ENCODE data around the gene STAC3.
A peak's percentile ranks its signal among the peaks of the same experiment; 100 is the strongest.

The STAC3 gene

GRCh38 chr12:57222286-57223190, 28.4 kb downstream of the STAC3 start:
- DNase-seq: no peak

DNA sequence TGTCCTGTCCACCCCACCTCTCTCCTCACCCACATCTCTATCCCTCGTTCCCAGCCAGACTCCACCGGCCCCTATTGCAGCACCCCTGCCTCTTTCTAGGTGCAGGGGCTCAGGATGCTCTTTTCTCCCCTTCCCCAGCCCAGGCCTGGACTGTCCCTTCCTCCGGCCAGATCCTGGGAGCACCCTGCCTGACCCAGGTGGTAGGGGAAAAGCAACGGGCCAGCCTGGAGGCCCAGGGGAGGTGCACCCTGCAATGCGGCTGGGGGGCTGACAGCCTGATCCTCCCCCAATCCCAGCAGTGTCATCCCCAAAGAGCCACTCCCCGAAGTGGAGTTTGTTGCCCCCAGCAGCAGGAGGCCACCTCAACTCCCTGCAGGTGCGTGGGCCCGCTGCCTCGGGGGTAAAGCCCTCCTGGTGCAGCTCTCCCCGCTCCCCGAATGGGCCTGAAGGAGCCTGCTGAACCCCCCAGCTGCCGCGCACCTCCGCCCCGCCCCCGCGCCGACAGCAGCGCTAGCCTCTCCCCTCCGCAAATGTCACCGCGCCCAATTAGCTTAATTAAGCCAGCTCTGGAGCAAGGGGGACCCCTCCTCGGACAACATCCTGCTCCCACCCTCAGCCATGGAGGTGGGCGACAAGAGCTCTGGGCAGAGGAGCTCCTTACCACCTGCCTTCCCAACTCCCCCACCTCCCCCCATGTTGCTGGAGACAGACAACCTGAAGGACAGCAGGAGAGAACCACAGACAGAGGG, 29.6 kb downstream of the STAC3 start:
- no peak for DNase-seq

DNA sequence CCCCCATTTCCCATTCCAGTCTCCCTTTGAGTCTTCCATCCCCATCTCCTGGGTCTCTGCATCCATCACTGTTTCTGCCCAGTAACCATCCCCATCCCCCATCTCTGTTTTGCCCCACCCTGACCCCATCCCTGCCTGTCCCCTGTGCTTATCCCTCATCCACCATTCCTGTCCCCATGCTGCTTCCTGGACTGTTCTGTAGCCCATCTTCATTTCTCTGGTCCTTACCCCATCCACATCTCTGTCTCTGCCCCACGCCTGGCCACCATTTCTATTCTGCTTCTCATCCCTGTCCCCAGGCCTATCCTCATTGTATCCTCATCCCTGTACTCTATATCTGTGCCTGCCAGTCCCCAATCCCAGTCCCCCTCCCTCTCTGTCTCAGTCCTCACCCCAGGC, 30.2 kb downstream of the STAC3 start:
- no peak for DNase-seq

DNA sequence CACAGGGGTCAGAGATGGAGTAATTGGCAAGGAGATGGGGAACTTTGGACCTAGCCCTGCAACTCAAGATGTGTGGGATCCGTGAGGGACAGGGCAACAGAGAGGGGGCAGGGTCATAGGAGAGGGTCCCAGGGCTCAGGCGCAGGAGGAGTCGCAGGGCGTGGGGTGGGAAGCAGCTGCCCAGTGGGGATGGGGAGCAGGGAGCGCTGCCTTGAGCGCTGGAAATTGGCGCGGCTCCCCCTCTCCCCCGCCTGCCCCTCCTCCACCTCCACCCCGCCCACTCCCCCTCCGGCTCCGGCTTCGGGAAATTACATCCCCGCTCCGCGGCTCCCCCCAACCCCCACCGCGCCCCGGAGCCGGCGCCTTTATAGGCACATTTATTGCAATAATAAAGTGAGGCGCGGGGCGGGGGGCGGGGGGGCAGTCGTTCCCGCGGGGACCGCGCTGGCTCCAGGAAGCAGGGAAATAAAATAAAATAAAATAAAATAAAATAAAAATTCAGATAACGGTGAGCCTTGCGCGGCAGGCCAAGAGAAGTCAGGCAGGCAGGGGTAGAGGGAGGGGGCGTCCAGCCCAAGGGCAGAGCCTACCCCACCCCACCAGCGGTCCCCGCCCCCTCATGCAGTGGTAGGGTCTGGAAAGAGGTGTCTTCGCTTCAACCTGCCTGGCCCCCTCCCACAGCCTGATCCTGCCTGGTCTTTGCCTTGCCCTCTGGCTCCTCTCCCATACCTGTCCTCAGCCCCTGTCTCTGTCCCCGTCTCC, 30.8 kb downstream of the STAC3 start:
- no peak for DNase-seq

- DNase-seq: no peak
Measured at GRCh38 chr12:57219205-57219992, 31.6 kb downstream of the STAC3 start.

DNA sequence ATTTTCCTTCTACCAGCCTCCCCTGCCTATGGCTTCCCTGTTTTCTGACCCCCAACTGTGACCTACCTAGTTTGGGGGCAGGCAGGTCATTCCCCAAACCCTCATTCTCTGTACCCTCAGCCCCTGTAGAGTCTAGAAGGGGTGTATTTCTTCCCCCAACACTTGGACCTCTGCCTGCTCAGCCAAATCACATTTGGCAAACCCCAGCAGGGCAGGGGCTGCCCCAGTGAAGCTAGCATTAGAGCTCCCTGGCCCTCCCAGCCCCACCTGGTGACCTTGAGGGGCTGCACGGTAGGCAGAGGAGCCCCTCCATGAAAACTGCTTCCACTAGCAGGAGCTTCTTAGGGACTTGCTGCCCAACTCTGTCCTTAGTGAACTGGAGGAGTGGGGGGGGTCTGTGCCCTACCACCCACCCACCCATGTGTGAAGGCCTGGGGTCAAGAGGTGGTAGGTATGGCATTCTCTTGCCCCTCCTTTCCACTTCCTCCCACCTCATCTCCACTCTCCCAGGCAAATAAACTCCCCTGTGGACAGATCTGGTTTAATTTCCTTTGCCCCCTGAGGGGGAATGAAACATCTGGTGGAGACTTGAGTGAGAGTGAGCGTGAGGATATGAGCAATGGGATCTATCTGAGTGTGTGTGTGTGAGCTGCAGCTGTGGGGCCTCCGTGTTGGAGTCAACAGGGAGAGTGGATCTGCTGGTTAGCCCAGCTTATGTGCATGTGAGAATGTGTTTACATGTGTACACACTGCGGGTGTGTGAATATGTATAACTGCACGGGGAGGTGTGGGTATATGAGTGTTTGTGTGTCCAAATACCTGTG, 32.7 kb downstream of the STAC3 start:
- DNase-seq: no peak

GRCh38 chr12:57216921-57217879, 33.8 kb downstream of the STAC3 start:
- no peak for DNase-seq

- no peak for DNase-seq
Measured at GRCh38 chr12:57216014-57216911, 34.7 kb downstream of the STAC3 start, which contains the start of gene NXPH4. Gene NXPH4, plus strand, starts transcription at chr12:57216794. Its CDS starts 176 bp downstream, at chr12:57216970.

DNA sequence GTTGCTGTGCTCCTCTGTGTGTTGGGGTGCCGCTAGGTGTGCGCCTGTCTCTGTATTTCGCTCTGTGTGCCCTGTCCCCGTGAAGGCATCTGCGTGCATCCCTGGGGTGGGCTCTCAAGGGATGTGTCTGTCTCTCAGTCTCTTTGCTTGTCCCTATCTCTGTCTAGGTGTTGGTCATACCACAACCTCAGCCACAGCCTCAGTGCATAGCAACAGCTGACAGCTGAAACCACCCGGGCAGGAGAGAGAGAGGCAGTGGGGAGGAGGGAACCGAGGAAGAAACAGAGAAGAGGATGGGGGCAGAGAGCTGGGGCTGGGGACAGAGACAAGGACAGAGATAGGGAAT, 35.3 kb downstream of the STAC3 start:
- DNase-seq: no peak

DNA sequence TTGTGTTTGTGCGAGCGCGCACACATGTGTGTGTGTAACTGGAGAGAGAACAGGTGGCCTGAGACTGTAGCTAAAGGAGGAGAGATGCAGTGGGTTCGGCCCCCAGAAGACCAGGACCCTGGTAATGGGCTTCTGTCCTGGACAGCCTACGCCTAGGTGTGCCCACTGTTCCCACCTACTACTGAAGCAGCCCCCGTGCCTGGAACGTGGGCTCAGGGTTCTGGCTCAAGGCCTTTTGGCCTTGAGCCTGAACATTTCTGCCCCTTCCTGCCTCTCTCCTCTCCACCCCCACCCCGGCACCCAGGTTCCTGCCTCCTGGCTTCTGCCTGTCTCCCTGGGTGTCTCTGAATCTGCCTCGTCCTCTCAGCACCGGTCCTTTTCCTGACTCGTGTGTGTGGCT, 35.9 kb downstream of the STAC3 start:
- no peak for DNase-seq

GRCh38 chr12:57214398-57214781, 36.6 kb downstream of the STAC3 start:
- no peak for DNase-seq

DNA sequence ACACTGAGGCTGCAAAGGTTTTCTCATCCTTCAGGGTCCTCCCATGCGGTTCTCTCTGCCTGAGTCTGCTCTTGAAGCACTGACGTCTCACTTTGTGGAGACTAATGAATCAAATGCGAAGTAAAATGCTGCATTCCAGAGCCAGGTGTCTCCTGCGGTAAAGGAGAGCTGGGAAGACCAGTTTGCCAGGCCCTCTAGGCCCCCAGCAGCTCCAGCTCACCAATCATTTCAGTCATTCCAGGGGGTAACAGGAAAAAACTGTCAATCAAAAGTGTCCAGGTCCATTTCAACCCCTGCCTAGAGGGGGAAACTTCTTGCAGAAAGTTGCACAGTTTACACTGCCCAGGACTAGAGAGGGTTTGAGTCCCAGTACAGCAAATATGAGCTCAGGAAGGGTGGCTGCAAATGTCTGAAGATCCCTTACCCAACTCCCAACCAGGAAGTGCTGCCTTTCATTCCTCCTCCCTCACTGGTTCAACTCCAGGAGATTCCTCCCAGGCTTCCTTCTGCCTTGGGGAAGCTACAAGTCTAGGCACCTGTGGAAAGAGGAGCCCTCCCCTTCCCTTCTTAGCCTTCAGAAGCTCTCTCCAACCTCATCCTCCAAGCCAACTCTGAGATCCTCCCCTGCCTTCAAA, 37.1 kb downstream of the STAC3 start:
- DNase-seq: peak; percentile 14

GRCh38 chr12:57213058-57213715, 37.8 kb downstream of the STAC3 start:
- peak; percentile 85 for DNase-seq

- DNase-seq: no peak
Measured at GRCh38 chr12:57212701-57213057, 38.3 kb downstream of the STAC3 start.

DNA sequence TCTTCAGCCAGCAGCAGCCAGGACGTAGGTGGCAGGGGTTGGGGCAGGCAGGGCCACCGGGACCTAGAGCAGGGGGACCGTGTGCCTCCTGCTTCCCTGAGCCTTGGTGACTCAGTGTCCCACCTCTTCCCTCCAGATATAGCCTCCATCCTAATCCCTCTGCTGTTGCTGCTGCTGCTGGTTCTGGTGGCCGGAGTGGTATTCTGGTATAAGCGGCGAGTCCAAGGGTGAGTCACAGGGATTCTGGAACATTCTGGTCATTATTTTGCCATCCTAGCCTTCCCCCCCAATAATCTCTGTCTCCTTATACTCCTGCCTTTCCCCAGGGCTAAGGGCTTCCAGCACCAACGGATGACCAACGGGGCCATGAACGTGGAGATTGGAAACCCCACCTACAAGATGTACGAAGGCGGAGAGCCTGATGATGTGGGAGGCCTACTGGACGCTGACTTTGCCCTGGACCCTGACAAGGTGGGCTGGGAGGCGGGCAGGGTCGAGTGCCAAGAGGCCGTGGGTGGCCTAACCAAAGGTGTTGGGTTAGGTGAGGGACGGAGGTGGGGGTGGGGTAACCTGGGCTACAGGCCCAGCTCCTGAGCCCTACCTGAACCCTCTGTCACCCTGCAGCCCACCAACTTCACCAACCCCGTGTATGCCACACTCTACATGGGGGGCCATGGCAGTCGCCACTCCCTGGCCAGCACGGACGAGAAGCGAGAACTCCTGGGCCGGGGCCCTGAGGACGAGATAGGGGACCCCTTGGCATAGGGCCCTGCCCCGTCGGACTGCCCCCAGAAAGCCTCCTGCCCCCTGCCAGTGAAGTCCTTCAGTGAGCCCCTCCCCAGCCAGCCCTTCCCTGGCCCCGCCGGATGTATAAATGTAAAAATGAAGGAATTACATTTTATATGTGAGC, 38.9 kb downstream of the STAC3 start:
- no peak for DNase-seq

- DNase-seq: no peak
Measured at GRCh38 chr12:57210926-57211692, 39.9 kb downstream of the STAC3 start.

Data from midbrain (tissue), 1 donor.